ENCODE results near the gene ELAPOR1.

DNA sequence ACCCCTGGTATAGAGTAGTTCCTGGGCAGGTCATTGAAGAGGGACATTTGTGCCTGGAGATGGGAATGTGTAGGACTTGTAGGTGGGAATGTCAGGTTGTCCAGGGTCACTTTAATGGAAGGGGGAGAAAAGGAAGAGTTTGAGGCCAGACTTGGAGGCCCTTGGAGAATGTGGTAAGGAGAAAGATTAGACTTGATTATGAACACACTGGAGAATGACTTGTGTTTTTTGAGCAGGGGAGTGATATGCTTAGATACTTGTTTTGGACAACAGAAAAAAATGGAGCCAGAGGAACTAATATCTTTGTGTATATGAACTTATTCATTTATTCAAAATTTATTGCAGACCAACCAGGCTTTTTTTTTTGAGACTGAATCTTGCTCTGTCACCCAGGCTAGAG lies 17.9 kb downstream of the ELAPOR1 start:
- TF ChIP-seq, protein P1, sequence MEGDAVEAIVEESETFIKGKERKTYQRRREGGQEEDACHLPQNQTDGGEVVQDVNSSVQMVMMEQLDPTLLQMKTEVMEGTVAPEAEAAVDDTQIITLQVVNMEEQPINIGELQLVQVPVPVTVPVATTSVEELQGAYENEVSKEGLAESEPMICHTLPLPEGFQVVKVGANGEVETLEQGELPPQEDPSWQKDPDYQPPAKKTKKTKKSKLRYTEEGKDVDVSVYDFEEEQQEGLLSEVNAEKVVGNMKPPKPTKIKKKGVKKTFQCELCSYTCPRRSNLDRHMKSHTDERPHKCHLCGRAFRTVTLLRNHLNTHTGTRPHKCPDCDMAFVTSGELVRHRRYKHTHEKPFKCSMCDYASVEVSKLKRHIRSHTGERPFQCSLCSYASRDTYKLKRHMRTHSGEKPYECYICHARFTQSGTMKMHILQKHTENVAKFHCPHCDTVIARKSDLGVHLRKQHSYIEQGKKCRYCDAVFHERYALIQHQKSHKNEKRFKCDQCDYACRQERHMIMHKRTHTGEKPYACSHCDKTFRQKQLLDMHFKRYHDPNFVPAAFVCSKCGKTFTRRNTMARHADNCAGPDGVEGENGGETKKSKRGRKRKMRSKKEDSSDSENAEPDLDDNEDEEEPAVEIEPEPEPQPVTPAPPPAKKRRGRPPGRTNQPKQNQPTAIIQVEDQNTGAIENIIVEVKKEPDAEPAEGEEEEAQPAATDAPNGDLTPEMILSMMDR (IDR thresholded peaks at IDR 0.05), result no peak
- no peak for TF ChIP-seq EP300 (IDR thresholded peaks at IDR 0.05)

Measured in gastroesophageal sphincter (tissue), 3 donors.